HepG2 (cell line): Measurements from ENCODE around the gene DTD2. TPM values are rescaled to one million over a fixed set of nuclear protein-coding genes. Genes with fewer than 3 reads are reported as not detected.

Experiments
- ARID3A ChIP-seq: IDR thresholded peaks from 2 replicates; pipeline ENCODE4 v1.6.1; 2012; ENCODE audit warnings: low read depth, low read length, improper control_type of control experiment
- ATF2 ChIP-seq: sonication (generic); formaldehyde crosslinking; IDR thresholded peaks from 2 replicates; pipeline ENCODE4 v1.4.0; 2020; ENCODE audit warnings: missing genetic modification reagents
- CHD2 ChIP-seq: IDR thresholded peaks from 2 replicates; pipeline ENCODE4 v1.6.1; 2011; ENCODE audit warnings: low read depth, low read length, improper control_type of control experiment
- FOXM1 ChIP-seq: sonication (generic); formaldehyde crosslinking; IDR thresholded peaks from 2 replicates; pipeline ENCODE4 v1.5.0; 2020; ENCODE audit warnings: missing genetic modification reagents
- KAT8 ChIP-seq: IDR thresholded peaks from 2 replicates; pipeline ENCODE4 v1.6.1; 2016; ENCODE audit warnings: missing genetic modification reagents, missing compliant biosample characterization
- MED13 ChIP-seq: sonication (generic); formaldehyde crosslinking; IDR thresholded peaks from 2 replicates; pipeline ENCODE4 v1.5.0; 2020; ENCODE audit warnings: missing genetic modification reagents
- MTA3 ChIP-seq: sonication (generic); formaldehyde crosslinking; IDR thresholded peaks from 2 replicates; pipeline ENCODE4 v1.4.0; 2020; ENCODE audit warnings: missing genetic modification reagents
- PTBP1 ChIP-seq: fragments of 200-400 bp; formaldehyde crosslinking; IDR thresholded peaks from 2 replicates; pipeline ENCODE4 v1.6.1; 2018; ENCODE audit warnings: low read length, low read depth; ENCODE audit not compliant: poor library complexity, severe bottlenecking
- RBM22 ChIP-seq: fragments of 200-400 bp; formaldehyde crosslinking; optimal IDR thresholded peaks from 2 replicates; pipeline ENCODE3; 2017; ENCODE audit warnings: mild to moderate bottlenecking, low read length, moderate library complexity
- RXRB ChIP-seq: IDR thresholded peaks from 2 replicates; pipeline ENCODE4 v1.6.1; 2016; ENCODE audit warnings: borderline replicate concordance, missing genetic modification reagents, missing compliant biosample characterization
- SIN3B ChIP-seq: fragments of 150-350 bp; IDR thresholded peaks from 2 replicates; pipeline ENCODE4 v1.6.1; 2014; ENCODE audit warnings: low read length
- SMAD1 ChIP-seq: sonication (generic); formaldehyde crosslinking; IDR thresholded peaks from 2 replicates; pipeline ENCODE4 v1.4.0; 2020; ENCODE audit warnings: missing genetic modification reagents, low read depth, mild to moderate bottlenecking, borderline replicate concordance
- SP1 ChIP-seq, 2 experiments: fragments of 450-650 bp in 1 of 2; sonication (generic) in 1 of 2; formaldehyde crosslinking in 1 of 2; IDR thresholded peaks; 2 replicates each; pipeline versions ENCODE4 v1.4.0 to v1.6.1; 2016 to 2020; ENCODE audit warnings: missing genetic modification reagents in 1 of 2
- SP140L ChIP-seq: sonication (generic); formaldehyde crosslinking; IDR thresholded peaks from 2 replicates; pipeline ENCODE4 v1.4.0; 2020; ENCODE audit warnings: missing genetic modification reagents, borderline replicate concordance
- TCF7 ChIP-seq: sonication (generic); IDR thresholded peaks from 2 replicates; pipeline ENCODE4 v1.6.1; 2016; ENCODE audit warnings: antibody characterized with exemption, low read depth
- TCF7L2 ChIP-seq: IDR thresholded peaks from 2 replicates; pipeline ENCODE4 v1.6.1; 2011; ENCODE audit warnings: mild to moderate bottlenecking, low read depth, low read length, moderate library complexity
- TRIM24 ChIP-seq: sonication (generic); formaldehyde crosslinking; IDR thresholded peaks from 2 replicates; pipeline ENCODE4 v1.8.0; 2022; ENCODE audit warnings: mild to moderate bottlenecking, missing genetic modification reagents
- ZFP62 ChIP-seq: sonication (generic); formaldehyde crosslinking; IDR thresholded peaks from 2 replicates; pipeline ENCODE4 v1.4.0; 2020; ENCODE audit warnings: missing genetic modification reagents
- ZNF296 ChIP-seq: sonication (generic); formaldehyde crosslinking; conservative IDR thresholded peaks from 2 replicates; pipeline ENCODE4 v1.5.0; 2020; ENCODE audit warnings: mild to moderate bottlenecking, missing genetic modification reagents
- ZNF549 ChIP-seq: sonication (generic); formaldehyde crosslinking; IDR thresholded peaks from 2 replicates; pipeline ENCODE4 v1.5.0; 2020; ENCODE audit warnings: missing genetic modification reagents
- ZNF556 ChIP-seq: sonication (generic); formaldehyde crosslinking; IDR thresholded peaks from 2 replicates; pipeline ENCODE4 v1.4.0; 2020; ENCODE audit warnings: mild to moderate bottlenecking, missing genetic modification reagents, borderline replicate concordance
- ZNF747 ChIP-seq: sonication (generic); formaldehyde crosslinking; IDR thresholded peaks from 2 replicates; pipeline ENCODE4 v1.8.1; 2023; ENCODE audit warnings: missing genetic modification reagents, mild to moderate bottlenecking, borderline replicate concordance
- polyA plus RNA-seq, 8 experiments: library from polyadenylated mRNA; depleted of rRNA in 3 of 8; stranded (reverse) in 7 of 8; unstranded in 1 of 8; fragments of >200 nt; fragmentation: Illumina TruSeq in 4 of 8; extraction: Trizol in 4 of 8; gene quantifications; 2 replicates each; pipeline versions ENCODE4 v1.2.1 to v1.2.3, GENCODE V29; 2011 to 2016; ENCODE audit warnings: low read depth in 4 of 8, missing spikeins in 1 of 8, mixed read lengths in 1 of 8; ENCODE audit not compliant: insufficient read depth in 1 of 8
- total RNA-seq, 5 experiments: library from RNA; depleted of rRNA; stranded (reverse); fragments of >200 nt; fragmentation: Illumina TruSeq; extraction: Trizol; gene quantifications; 2 replicates each; pipeline ENCODE4 v1.2.3, GENCODE V29; 2016; ENCODE audit warnings: low read depth in 1 of 5
- TF ChIP-seq, protein P1 (sequence below): IDR thresholded peaks from 2 replicates; pipeline ENCODE4 v1.6.1; 2016; ENCODE audit warnings: low read depth, borderline replicate concordance
- TF ChIP-seq, protein P2 (sequence below): sonication (generic); formaldehyde crosslinking; IDR thresholded peaks from 2 replicates; pipeline ENCODE4 v1.4.0; 2020; ENCODE audit warnings: missing genetic modification reagents
- TF ChIP-seq, protein P3 (sequence below): IDR thresholded peaks from 2 replicates; pipeline ENCODE4 v1.6.1; 2016; ENCODE audit warnings: mild to moderate bottlenecking, missing biosample characterization, missing genetic modification reagents

DTD2 gene
- total and polyA plus RNA-seq, 2 of the 13 experiments (the other 11 are each of a cell fraction or from before 2014, with no cell fraction given) = 22.3 to 49.8 TPM

DNA sequence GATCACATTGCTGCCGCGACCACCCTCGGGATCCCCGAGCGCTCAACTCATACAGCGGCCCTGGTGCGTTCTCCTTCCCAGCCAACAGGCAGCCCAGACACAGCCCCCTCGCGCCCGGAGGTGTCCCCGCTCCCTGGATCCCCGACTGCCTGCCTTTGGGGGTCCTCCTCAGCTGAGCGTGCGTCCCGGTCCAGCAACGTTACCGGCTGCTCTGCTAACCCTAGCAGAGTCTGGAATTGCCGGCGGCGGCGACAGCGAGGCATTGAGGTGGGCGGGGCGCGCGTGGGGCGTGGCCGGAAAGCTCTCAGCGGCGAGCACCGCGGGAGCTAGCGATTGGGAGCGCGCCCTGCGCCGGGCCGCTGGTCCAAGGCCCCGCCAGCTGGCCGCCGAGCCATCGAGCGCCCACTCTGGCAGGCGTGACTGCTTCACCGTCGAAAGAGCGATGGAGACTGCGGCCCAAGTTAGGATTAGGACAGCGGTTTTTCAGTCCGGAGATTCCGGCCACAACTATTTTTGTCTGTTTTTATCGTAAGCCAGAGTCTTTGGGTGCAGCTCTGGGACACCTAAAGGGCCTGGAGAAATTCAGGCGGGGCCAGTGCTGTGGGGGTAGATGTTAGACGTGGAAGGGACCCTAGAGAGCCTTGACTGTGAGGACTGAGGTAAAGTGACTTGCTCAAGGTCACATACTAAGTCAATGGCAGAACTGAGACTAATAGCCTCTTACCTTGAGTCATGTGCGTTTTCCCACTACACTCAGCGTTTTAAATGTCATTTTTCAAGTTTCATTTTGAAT lies 36.8 kb downstream of the DTD2 start, which contains the start of gene HEATR5A (continued):
- peak; percentile 90; the same call in 1 of the 2 replicates for TF ChIP-seq ARID3A
- peak; percentile 83 for TF ChIP-seq RXRB (CRISPR knock-in tag)
- peak; percentile 76; the same call in 1 of the 2 replicates for TF ChIP-seq SP1 (IDR thresholded peaks at IDR 0.05)
- TF ChIP-seq SP1 (CRISPR knock-in tag; IDR thresholded peaks at IDR 0.05) = peak; percentile 99
- no peak for TF ChIP-seq TCF7L2
- TF ChIP-seq, protein P1, sequence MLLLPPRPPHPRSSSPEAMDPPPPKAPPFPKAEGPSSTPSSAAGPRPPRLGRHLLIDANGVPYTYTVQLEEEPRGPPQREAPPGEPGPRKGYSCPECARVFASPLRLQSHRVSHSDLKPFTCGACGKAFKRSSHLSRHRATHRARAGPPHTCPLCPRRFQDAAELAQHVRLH = peak; percentile 96
- TF ChIP-seq ZNF296 = peak; percentile 75; the same call in 1 of the 2 replicates
- TF ChIP-seq FOXM1 = no peak; the same call in 1 of the 2 replicates
- TF ChIP-seq ZNF549 (CRISPR knock-in tag) = peak; percentile 92
- TF ChIP-seq ATF2 (CRISPR knock-in tag) = peak; percentile 96
- TF ChIP-seq, protein P2, sequence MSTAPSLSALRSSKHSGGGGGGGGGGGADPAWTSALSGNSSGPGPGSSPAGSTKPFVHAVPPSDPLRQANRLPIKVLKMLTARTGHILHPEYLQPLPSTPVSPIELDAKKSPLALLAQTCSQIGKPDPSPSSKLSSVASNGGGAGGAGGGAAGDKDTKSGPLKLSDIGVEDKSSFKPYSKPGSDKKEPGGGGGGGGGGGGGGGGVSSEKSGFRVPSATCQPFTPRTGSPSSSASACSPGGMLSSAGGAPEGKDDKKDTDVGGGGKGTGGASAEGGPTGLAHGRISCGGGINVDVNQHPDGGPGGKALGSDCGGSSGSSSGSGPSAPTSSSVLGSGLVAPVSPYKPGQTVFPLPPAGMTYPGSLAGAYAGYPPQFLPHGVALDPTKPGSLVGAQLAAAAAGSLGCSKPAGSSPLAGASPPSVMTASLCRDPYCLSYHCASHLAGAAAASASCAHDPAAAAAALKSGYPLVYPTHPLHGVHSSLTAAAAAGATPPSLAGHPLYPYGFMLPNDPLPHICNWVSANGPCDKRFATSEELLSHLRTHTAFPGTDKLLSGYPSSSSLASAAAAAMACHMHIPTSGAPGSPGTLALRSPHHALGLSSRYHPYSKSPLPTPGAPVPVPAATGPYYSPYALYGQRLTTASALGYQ (CRISPR knock-in tag) = peak; percentile 89; the same call in 1 of the 2 replicates
- TF ChIP-seq ZNF556 (CRISPR knock-in tag) = peak; percentile 97; the same call in 1 of the 2 replicates
- TF ChIP-seq SP140L (CRISPR knock-in tag) = peak; percentile 99; the same call in 1 of the 2 replicates
- 0 out of 2 replicates have a peak, but pooled peaks have one; percentile 9 for TF ChIP-seq TCF7
- peak; percentile 77 for TF ChIP-seq CHD2
- TF ChIP-seq MTA3 (CRISPR knock-in tag) = 0 out of 2 replicates have a peak, but pooled peaks have one; percentile 78
- peak; percentile 74 for TF ChIP-seq PTBP1
- peak; percentile 95 for TF ChIP-seq MED13 (CRISPR knock-in tag)
- no peak for TF ChIP-seq RBM22
- peak; percentile 100 for TF ChIP-seq SMAD1 (CRISPR knock-in tag)
- no peak for TF ChIP-seq TRIM24 (CRISPR knock-in tag)
- peak; percentile 93; the same call in 1 of the 2 replicates for TF ChIP-seq ZNF747 (CRISPR knock-in tag)
- TF ChIP-seq, protein P3, sequence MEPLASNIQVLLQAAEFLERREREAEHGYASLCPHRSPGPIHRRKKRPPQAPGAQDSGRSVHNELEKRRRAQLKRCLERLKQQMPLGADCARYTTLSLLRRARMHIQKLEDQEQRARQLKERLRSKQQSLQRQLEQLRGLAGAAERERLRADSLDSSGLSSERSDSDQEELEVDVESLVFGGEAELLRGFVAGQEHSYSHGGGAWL (CRISPR knock-in tag) = peak; percentile 99
- peak; percentile 84; the same call in 1 of the 2 replicates for TF ChIP-seq ZFP62 (CRISPR knock-in tag)
- TF ChIP-seq SIN3B = no peak; the same call in none of the 2 replicates
- TF ChIP-seq KAT8 (CRISPR knock-in tag) = peak; percentile 94
